ENCODE data around the gene ERVK3-1.
"Not testable (repeated sequence)": the region's sequence is repeated elsewhere in the genome, so short reads cannot be mapped to it uniquely, and the experiment has no call there.

ERVK3-1 gene, protein sequence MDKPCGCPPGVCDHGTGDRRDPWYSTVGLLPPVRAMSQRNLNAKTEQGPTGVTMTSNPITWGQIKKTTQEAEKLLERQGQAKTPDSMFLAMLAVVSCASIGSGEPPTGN

DNA sequence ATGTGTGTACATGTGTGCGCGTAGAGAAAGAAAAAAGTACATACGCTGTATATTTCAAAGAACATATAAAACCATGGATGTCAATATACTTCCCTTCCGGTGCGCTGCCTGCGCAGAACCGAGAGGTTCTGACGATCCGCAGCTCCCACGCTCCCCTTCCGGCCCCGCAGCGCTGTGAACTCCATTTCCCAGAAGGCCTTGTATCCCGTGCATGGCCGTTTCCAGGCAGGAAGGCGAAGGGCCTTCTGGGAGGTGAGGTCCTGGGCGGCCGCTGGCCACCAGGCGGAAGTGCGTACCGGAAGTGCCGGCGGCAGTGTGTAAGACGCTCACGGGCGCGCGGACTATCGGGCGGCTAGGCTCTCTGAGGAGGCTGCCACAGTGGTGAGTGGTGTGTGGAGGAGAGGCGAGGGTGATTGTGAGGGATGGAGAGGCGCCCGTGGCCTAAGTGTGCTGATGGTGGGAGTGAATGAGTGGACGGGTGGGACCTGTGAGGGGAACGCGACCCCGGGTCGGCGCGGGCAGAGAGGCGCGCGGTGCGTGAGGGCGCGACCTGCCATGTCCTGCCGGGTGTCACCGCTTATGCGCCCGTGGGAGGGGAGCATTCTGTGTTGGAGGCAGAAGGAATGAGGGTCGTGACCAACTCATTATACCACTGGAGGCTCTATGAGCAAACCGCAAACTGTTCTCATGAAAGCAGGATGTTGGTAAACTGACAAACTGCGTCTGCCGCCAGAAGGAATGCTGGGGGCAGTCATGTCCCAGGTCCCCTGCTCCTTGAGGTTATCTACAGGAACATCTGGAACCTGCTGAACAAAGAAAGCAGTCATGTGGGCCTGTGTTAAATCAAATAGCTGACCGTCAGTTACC lies at the start of gene ERVK3-1:
Gene ERVK3-1, plus strand, starts transcription at position 313 of the 867 bp plus-strand sequence. CDS start 6,792 bp downstream, outside the sequence.
- DNase-seq, result peak; percentile 79 to 87 (median 84)

DNA sequence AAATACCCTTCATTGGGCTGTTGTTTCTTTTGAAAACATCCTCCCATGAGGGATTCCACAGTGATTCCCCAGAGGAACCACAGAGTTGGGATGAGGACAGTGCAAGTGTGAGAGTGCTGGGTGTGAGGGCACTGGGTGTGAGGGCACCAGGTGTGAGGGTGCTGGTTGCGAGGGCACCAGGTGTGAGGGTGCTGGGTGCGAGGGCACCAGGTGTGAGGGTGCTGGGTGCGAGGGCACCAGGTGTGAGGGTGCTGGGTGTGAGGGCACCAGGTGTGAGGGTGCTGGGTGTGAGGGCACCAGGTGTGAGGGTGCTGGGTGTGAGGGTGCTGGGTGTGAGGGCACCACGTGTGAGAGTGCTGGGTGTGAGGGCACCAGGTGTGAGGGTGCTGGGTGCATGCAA lies 46.9 kb upstream of the ERVK3-1 start:
- DNase-seq, result not testable (repeated sequence)

DNA sequence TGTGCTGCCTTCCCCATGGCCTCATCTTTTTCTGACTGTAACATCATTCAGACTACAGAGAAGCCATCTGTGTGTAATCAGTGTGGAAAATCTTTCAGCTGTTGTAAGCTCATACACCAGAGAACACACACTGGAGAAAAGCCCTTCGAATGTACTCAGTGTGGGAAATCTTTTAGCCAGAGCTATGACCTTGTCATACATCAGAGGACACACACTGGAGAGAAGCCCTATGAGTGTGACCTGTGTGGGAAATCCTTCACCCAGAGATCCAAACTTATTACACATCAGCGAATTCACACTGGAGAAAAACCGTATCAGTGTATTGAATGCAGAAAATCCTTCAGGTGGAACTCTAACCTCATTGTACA lies 43.6 kb upstream of the ERVK3-1 start:
- DNase-seq, result no peak

DNA sequence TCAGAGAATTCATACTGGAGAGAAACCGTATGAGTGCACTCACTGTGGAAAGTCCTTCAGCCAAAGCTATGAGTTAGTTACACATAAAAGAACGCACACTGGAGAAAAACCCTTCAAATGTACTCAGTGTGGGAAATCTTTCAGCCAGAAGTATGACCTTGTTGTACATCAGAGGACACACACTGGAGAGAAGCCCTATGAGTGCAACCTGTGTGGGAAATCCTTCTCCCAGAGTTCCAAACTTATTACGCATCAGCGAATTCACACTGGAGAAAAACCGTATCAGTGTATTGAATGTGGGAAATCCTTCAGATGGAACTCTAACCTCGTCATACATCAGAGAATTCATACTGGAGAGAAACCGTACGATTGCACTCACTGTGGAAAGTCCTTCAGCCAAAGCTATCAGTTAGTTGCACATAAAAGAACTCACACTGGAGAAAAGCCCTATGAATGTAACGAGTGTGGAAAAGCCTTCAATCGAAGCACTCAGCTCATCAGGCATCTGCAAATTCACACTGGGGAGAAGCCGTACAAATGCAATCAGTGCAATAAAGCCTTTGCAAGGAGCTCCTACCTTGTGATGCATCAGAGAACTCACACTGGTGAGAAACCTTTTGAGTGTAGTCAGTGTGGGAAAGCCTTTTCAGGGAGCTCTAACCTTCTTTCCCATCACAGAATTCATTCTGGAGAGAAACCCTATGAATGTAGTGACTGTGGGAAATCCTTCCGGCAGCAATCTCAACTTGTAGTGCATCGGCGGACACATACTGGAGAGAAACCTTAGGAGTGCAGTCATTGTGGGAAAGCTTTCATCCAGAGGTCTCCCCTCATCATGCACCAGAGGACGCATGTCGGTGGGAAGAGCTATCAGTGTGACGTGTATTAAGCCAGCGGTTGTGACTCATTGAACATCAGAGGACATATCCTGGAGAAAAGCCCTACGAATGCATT lies 42.9 kb upstream of the ERVK3-1 start:
- DNase-seq, result no peak

DNA sequence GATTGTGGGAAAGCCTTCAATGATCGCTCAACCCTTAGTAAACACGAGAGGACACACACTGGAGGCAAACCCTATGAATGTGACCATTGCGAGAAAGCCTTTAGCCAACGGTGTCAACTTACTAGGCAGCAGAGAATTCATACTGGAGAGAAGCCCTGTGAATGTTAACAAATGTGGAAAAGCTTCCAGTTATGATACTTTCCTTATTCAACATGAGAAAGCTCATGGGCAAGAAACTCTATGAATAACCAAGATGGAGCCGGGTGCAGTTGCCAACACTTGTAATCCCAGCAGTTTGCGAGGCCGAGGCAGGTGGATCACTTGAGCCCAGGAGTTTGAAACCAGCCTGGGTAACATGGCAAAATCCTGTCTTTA lies 42.3 kb upstream of the ERVK3-1 start:
- DNase-seq, result no peak

DNA sequence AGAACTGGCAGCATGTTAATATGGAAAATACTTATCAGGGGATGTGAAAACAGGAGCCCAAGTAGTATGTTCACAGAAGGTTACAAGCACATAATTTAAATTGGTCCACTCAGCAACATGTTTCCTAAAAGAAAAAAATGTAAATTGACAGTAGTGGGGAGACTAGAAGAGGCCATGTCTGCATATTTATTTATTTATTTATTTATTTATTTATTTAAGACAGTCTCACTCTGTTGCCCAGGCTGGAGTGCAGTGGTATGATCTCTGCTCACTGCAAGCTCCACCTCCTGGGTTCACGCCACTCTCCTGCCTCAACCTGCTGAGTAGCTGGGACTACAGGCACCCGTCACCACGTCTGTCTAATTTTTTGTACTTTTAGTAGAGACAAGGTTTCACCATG lies 40.1 kb upstream of the ERVK3-1 start:
- DNase-seq, result no peak

DNA sequence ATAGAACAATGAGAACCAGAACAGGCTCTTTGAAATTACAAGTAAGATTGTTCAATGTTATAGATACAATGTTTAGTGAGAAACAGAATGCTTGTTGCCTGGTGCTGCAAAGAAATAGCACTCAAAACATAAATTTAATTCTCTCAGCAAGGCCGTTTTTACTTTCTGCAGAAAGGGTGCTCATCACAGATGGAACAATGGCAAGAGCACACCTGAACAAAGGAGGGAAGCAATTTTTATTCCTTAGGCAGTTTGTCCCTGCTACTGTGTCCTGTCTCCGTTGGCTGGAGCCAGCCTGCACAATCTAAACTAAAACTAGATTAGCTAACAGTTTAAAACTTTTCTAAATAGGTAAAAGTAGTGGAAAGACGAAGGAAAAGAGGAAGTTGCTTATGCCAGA lies 36.8 kb upstream of the ERVK3-1 start:
- DNase-seq, result no peak

DNA sequence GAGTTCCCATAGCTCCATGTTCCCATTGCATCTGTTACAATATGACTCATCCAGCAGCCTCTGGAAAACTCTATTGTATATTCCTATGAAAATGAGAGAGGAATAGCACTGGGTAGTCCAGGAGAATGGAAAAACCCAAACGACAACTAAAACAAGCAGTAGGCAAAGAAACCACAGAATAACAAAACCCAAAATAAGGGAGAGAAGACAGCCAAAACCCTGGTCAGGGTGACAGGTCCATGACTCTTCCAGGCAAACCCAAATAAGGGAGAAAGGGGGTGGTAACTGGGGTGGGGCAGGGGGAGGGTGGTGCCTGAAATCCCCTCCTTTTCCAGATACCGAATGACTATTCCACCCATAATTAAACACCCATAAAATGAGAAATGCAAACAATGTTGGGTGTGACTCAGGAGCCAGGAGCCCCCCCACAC lies 30.4 kb upstream of the ERVK3-1 start:
- no peak for DNase-seq

DNA sequence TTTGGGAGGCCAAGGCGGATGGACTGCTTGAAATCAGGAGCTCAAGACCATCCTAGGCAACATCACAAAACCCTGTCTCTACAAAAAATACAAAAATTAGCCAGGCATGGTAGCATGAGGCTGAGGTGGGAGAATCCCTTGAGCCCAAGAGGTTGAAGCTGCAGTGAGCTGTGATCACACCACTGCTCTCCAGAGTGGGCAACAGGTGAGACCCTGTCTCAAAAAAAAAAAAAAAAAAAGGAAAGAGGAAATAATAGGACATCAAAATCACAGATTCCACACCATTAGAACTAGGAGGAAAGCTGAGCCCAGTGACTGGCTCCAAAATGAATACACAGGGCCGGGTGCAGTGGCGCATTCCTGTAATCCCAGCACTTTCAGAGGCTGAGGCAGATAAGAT lies 29.6 kb upstream of the ERVK3-1 start:
- no peak for DNase-seq

DNA sequence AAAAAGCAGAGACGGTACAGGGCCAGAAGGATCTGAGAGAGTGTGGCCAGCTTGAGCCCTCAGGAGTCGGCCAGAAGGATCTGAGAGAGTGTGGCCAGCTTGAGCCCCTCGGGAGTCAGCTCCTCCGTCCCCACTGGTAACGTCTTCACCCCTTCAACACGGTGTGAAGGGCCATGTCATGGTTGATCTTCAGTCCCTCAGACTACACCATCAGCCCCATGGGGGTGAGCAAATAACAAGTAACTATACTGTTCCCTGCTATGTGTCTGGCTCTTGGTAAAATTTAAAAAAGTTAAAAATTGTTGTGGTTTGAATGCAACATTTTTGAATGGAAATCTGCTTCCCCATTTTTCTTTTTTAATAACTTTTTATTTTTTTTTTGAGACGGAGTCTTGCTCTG lies 28.0 kb upstream of the ERVK3-1 start:
- no peak for DNase-seq

DNA sequence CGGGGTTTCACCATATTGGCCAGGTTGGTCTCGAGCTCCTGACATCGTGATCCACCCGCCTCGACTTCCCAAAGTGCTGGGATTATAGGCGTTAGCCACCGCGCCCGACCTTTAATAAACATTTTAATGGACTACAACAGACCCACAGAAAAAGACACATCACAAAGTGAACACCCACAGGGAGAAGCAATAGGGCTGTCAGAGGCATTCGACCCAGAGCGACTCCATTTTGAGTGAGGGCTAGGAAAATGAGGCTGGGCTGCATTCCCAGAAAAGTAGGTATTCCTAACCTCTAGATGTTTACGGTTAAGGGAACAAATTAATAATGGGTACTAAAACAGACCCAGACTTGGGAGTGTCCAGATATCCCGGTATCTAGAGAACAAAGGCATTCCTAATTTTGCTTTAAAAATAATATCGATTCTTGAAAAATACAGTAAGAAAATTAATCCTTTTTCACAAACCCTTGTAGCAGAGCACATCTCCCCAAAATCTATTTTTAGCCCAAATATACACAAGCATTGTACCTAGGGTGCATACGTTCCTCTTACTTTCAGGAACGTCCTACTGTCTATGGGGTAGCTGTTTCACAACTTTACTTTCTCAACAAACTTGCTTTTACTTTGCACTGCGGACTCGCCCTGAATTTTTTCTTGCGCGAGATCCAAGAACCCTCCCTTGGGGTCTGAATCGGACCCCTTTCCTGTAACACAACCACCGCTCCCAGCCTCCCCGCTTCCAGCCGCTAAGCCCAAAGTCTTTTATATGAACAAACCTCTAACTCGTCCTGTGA lies 27.2 kb upstream of the ERVK3-1 start:
- DNase-seq, result no peak

DNA sequence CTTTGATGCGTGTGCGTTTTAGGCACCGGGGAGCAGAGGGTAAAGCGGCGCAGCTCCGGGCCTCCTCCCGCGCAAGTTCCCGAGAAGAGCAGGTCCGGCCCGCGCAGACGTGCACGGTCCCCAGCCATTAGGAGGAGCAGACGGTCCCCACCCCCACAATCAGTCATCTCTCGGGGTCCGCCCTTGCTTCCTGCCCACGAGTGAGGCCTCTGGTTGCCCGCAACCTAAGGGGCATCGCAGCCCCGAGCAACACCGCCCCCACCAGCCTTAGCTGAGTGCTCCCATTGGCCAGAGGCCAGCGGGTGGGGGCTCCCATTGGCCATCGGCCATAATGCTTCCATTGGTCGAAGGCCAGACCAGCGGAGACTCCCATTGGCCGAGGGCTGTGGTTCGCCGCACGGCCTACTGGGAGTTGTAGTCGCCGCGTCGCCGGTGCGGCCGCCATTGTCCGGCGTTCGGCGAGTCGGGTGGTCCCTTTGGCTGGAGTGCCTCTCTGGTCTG lies 26.6 kb upstream of the ERVK3-1 start, which contains the start of gene ZNF8:
Gene ZNF8, plus strand, starts transcription at position 415 of the 501 bp plus-strand sequence. CDS start 127 bp downstream, outside the sequence.
- peak; percentile 92 to 96 (median 94) for DNase-seq

DNA sequence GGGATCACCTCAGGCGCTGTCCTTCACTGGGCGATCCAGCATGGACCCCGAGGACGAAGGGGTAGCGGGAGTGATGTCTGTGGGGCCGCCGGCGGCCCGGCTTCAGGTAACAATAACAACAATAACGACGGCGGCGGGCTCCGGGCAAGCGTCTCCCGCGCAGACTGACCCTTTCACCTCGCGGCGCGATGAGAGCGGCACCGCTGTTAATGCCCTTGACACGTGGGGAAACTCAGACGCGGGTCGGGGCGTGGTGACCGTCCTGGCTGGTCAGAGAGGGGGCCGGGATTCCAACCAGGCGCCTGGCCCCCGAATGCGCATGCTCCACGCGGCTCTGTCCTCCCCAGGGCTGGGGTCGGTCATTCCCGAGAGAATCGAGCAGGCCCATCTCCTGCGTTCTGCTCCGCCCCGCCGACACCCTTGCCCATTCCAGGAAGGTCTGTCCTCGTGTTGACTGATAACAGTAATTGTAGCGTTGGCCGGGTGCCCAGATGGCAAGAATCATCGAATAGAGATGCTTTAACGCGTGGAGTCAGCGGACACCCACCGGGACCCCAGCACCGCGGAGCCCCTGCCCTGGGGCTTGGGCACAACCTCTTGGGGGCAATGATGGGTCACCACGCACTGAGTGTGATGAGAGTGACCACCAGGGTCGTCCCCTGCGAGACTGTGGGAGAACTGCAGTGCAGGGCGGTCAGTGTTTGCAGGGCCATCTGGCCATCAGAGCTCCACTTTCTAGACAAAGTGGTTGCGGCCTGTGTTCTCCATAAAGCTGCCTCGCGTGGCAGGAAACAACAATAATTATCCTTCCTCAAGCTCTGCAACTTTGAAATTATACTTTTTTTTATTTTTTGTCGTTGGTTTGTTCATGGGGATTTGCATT lies 25.9 kb upstream of the ERVK3-1 start:
- peak in 3 of 4 experiments; percentile 2 to 29 (median 18) for DNase-seq

DNA sequence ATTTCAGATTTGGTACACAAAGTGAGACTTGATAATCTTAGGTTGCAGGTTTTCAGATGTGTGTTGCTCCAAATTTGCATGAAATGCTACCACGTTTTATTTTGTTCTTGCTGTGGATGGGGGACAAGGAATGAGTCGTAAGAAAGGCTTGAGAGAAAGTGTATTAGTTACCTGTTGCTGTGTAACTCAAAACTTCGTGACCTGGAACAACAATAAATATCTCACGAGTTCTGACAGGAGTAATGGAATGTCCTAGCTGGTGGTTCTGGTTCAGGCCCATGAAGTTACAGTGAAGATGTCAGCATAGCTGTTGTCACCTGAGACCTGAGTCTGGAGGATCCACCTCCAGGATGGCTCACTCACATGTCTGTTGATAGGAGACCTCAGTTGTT lies 25.3 kb upstream of the ERVK3-1 start:
- no peak for DNase-seq

DNA sequence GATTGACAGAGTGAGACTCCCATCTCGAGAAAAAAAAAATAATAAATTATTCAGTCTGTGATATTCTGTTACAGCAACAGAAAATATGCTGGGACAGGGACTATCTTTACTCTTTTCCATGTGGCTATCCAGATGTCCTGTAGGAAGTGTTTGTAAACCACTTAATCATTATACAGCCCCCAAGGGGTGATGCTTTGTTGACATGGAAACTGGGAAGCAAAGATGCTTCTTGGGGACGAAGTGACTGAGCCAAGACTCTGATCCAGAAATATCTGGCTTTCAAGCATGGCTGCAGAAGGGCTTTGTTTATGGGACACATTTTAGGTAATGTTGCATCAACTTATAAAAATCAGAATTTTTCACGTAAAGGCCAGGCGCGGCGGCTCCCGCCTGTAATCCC lies 21.0 kb upstream of the ERVK3-1 start:
- DNase-seq, result no peak

DNA sequence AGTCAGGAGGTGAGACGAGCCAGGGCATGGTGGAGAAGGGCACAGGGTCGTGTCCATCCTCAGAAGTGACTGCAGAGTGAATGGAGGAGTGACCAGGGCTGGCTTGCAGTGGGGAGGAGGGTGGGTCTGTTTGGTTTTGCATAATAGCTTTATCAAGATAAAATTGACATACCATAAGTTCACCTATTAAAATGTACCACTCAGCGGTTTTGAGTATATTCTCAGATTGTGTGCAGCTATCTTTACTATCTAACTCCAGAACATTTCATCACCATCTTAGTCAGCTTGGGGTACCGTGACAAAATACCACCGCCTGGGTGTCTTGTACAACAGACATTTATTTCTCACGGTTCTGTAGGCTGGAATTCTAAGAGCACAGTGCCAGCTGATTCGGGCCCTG lies 13.2 kb upstream of the ERVK3-1 start:
- no peak for DNase-seq

DNA sequence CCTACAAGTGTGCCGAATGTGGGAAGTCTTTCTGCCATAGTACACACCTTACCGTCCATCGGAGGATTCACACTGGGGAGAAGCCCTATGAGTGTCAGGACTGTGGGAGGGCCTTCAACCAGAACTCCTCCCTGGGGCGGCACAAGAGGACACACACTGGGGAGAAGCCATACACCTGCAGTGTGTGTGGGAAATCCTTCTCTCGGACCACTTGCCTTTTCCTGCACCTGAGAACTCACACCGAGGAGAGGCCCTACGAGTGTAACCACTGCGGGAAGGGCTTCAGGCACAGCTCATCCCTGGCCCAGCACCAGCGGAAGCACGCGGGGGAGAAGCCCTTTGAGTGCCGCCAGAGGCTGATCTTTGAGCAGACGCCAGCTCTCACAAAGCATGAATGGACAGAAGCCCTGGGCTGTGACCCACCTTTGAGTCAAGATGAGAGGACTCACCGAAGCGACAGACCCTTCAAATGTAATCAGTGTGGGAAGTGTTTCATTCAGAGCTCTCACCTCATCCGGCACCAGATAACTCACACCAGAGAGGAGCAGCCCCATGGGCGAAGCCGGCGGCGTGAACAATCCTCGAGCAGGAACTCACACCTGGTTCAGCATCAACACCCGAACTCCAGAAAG lies 10.3 kb upstream of the ERVK3-1 start:
- DNase-seq, result no peak

DNA sequence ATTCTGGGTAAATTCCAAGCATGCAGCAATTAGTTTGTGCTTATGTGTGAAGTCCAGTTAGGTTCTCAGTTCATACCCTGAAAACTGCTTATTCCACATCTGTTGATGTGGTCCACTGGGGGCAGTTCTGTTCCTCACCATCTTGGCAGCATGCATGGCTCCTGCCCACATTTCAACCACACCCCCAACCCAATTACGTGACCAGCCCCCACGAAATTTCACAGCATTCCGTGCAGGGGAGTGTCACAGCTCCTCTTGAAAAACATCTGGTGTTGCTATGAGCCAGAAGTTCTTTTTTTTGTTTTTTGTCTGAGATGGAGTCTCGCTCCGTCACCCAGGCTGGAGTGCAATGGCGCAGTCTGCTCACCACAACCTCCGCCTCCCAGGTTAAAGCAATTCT lies 9.1 kb upstream of the ERVK3-1 start:
- DNase-seq, result no peak

DNA sequence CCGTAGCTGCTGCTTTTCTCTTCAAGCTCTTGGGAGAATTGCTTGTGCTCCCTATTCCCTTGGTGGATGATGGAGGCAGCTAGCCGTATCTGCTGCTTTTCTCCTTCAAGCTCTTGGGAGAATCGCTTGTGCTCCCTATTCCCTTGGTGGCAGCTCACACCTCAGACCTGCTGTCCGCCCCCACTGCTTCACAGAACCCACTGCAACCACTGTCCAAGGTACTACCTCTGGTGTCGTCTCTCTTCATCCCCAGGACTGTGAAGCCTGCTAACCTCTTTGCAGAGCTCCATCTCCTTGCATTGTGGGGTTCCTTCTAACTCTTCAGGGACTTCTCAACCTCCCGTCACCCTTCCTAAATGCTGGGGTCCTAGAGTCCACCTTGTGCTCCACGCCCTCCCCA lies 4.6 kb upstream of the ERVK3-1 start:
- DNase-seq, result no peak

DNA sequence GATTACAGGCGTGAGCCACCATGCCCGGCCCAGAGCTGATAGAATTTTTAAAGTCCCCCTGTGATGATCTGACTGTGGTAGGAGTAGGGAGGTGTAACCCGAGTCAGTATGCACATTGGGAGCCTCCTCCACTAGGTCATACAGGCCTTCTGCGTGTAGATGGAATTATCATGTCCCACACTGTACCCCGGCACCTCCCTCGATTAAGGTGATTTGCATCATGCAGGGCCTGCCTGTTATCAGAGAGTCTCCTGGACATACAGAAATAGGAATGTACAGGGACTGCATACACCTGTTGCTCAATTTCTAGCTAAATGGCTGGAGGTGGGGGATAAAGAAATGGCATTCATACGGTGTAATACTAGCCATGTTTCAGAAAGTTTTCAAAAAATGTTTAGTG lies 922 bp upstream of the ERVK3-1 start:
- no peak for DNase-seq

DNA sequence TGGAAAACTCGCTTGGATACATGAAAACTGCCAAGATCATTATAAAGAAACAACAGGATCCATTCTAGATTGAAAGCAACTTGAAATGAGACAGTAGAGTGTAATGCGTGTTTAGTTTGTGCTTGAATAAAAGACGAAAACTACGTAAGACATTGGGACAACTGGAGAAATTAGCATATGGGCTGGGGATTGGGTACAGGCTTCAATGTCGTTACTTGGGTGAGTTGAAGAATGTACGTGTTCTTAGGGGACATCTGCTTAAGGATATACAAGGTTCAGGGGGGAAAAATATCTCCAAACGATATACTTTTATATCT lies 471 bp upstream of the ERVK3-1 start:
- DNase-seq, result no peak

Data from activated CD4-positive, CD25-positive, alpha-beta regulatory T cell (primary cell).